Neural crest cell (in vitro differentiated cells): ENCODE results near the gene EIF4E2. TPM values are rescaled to one million over a fixed set of nuclear protein-coding genes. Genes with fewer than 3 reads are reported as not detected.

Source experiments
- DNase-seq: peaks from one replicate; pipeline ENCODE4 v3.0.0; 2021; ENCODE audit warnings: low read depth, mixed read lengths, low spot score
- H3K27ac Mint-ChIP-seq: one replicate; pipeline ENCODE4 v1.8.0; 2021; ENCODE audit warnings: mild to moderate bottlenecking, mixed read lengths; ENCODE audit not compliant: unreplicated experiment
- H3K27me3 Mint-ChIP-seq: 2 replicates; pipeline ENCODE4 v1.8.0; 2021; ENCODE audit warnings: low read depth, mild to moderate bottlenecking, mixed read lengths
- H3K36me3 Mint-ChIP-seq: 2 replicates; pipeline ENCODE4 v1.8.0; 2021; ENCODE audit warnings: low read depth, mild to moderate bottlenecking, mixed read lengths
- H3K4me1 Mint-ChIP-seq: 2 replicates; pipeline ENCODE4 v1.8.0; 2021; ENCODE audit warnings: mixed read lengths
- H3K4me3 Mint-ChIP-seq: one replicate; pipeline ENCODE4 v1.8.0; 2021; ENCODE audit warnings: mild to moderate bottlenecking, mixed read lengths
- H3K9me3 Mint-ChIP-seq: 2 replicates; pipeline ENCODE4 v1.8.0; 2021; ENCODE audit warnings: mixed read lengths
- total RNA-seq: library from RNA; stranded (reverse); gene quantifications from 2 replicates; pipeline ENCODE4 v1.2.1, GENCODE V29; 2021
- TF ChIP-seq, protein P1 (sequence below): fragments of 200-600 bp; sonication (generic); conservative IDR thresholded peaks from 2 replicates; pipeline ENCODE4 v1.5.0; 2021; ENCODE audit warnings: antibody characterized with exemption, mild to moderate bottlenecking

EIF4E2 gene
- total RNA-seq, 1 donor from 2014 or later = 85.7 TPM

GRCh38 chr2:232542715-232543467 lies 7.6 kb upstream of the EIF4E2 start:
- Mint-ChIP-seq H3K27me3 (peaks cover 3% of the 10 kb centered on the region), H3K4me3 (peak overlapping the region; percentile 20), H3K36me3 (peaks cover 16% of the 10 kb centered on the region), H3K9me3 (no peaks in the 10 kb centered on the region), H3K4me1 (peaks cover 5% of the 10 kb centered on the region), H3K27ac (no peak overlapping the region)
- TF ChIP-seq, protein P1, sequence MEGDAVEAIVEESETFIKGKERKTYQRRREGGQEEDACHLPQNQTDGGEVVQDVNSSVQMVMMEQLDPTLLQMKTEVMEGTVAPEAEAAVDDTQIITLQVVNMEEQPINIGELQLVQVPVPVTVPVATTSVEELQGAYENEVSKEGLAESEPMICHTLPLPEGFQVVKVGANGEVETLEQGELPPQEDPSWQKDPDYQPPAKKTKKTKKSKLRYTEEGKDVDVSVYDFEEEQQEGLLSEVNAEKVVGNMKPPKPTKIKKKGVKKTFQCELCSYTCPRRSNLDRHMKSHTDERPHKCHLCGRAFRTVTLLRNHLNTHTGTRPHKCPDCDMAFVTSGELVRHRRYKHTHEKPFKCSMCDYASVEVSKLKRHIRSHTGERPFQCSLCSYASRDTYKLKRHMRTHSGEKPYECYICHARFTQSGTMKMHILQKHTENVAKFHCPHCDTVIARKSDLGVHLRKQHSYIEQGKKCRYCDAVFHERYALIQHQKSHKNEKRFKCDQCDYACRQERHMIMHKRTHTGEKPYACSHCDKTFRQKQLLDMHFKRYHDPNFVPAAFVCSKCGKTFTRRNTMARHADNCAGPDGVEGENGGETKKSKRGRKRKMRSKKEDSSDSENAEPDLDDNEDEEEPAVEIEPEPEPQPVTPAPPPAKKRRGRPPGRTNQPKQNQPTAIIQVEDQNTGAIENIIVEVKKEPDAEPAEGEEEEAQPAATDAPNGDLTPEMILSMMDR = no peak
- DNase-seq = no peak

DNA sequence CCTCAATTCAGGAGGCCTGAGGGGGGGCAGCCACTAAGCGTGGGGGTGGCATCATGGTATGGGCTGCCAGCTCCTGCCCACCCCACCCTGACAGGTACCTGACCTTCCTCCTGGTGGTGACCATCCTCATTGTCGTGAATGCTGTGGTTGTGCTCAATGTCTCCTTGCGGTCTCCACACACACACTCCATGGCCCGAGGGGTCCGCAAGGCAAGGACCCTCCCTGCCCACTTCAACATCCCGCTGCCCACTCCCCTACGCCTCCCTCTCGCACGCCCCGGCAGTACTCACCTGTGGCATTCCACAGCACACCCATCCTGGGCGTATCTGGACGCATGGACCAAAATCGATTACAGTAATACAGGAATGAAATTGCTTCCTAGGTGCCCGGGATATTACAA lies 7.0 kb upstream of the EIF4E2 start:
- H3K27ac Mint-ChIP-seq = no peak overlapping the region
- TF ChIP-seq, protein P1 = no peak
- peaks cover 2% of the 10 kb centered on the region for H3K9me3 Mint-ChIP-seq
- DNase-seq = no peak
- no peak overlapping the region for H3K4me3 Mint-ChIP-seq
- H3K27me3 Mint-ChIP-seq = peaks cover under 1% of the 10 kb centered on the region
- peaks cover 2% of the 10 kb centered on the region for H3K4me1 Mint-ChIP-seq
- H3K36me3 Mint-ChIP-seq = peaks cover 22% of the 10 kb centered on the region

GRCh38 chr2:232543928-232544631 lies 6.4 kb upstream of the EIF4E2 start:
- peaks cover 4% of the 10 kb centered on the region for H3K9me3 Mint-ChIP-seq
- H3K27ac Mint-ChIP-seq = no peak overlapping the region
- no peaks in the 10 kb centered on the region for H3K27me3 Mint-ChIP-seq
- DNase-seq = no peak
- TF ChIP-seq, protein P1 = no peak
- H3K4me1 Mint-ChIP-seq = peaks cover 6% of the 10 kb centered on the region
- no peak overlapping the region for H3K4me3 Mint-ChIP-seq
- H3K36me3 Mint-ChIP-seq = peaks cover 28% of the 10 kb centered on the region

- Mint-ChIP-seq H3K27me3 (no peaks in the 10 kb centered on the region), H3K36me3 (peaks cover 33% of the 10 kb centered on the region), H3K4me3 (no peak overlapping the region), H3K27ac (no peak overlapping the region), H3K4me1 (peaks cover 12% of the 10 kb centered on the region), H3K9me3 (peaks cover 4% of the 10 kb centered on the region)
- TF ChIP-seq, protein P1 = no peak
- no peak for DNase-seq
Measured at GRCh38 chr2:232544674-232545073, 5.8 kb upstream of the EIF4E2 start.

- H3K9me3 Mint-ChIP-seq = peaks cover 4% of the 10 kb centered on the region
- no peaks in the 10 kb centered on the region for H3K27me3 Mint-ChIP-seq
- TF ChIP-seq, protein P1 = no peak
- peak overlapping the region; percentile 57 for H3K4me3 Mint-ChIP-seq
- H3K4me1 Mint-ChIP-seq = peaks cover 18% of the 10 kb centered on the region
- DNase-seq = no peak
- peak overlapping the region; percentile 12 for H3K27ac Mint-ChIP-seq
- H3K36me3 Mint-ChIP-seq = peaks cover 37% of the 10 kb centered on the region
Measured at GRCh38 chr2:232545511-232546375, 4.7 kb upstream of the EIF4E2 start.
